IMR-90 (cell line): ENCODE measurements around the gene SVOPL. TPM values are rescaled to one million over a fixed set of nuclear protein-coding genes. Genes with fewer than 3 reads are reported as not detected.

Experiments used
- ATAC-seq: fragments of 200-7000 bp; cut with Tn5 transposase; 2 replicates; pipeline ENCODE4 v1.9.1; 2020; ENCODE audit warnings: low read depth, mild to moderate bottlenecking, moderate library complexity
- BruUV-seq: library from RNA; stranded (reverse); fragments of 400-500 nt; replicated peaks from 2 replicates; lab custom pipeline; 2021; lab: Mats Ljungman, UMichigan
- CTCF ChIA-PET: fragments of 300-600 bp; formaldehyde crosslinking; extraction: SDS; loops from one replicate; lab custom pipeline; 2021; ENCODE audit warnings: antibody characterized with exemption; lab: Yijun Ruan, JAX
- POLR2A ChIA-PET: fragments of 300-600 bp; sonication (Branson Sonifier 250); formaldehyde crosslinking; loops from one replicate; lab custom pipeline; 2022; ENCODE audit warnings: antibody characterized with exemption; ENCODE audit not compliant: unreplicated experiment; lab: Charles Lee
- DNase-seq: peaks from one replicate; pipeline ENCODE4 v3.0.0; 2013
- H2AFZ ChIP-seq: replicated peaks from 2 replicates; pipeline ENCODE3; 2013; ENCODE audit warnings: low read length, mild to moderate bottlenecking; ENCODE audit not compliant: poor library complexity
- H2AK5ac ChIP-seq: 2 replicates; pipeline ENCODE4 v1.6.1; 2013; ENCODE audit warnings: low read depth, low read length, inconsistent platforms
- H2AK9ac ChIP-seq: replicated peaks from 2 replicates; pipeline ENCODE3; 2013; ENCODE audit warnings: mild to moderate bottlenecking, low read depth, low read length, moderate library complexity; ENCODE audit not compliant: poor library complexity
- H2BK120ac ChIP-seq: 2 replicates; pipeline ENCODE4 v1.6.1; 2013; ENCODE audit warnings: low read depth, low read length, inconsistent platforms
- H2BK15ac ChIP-seq: 3 replicates; pipeline ENCODE4 v1.6.1; 2013; ENCODE audit warnings: low read depth, low read length, inconsistent platforms
- H2BK20ac ChIP-seq: 2 replicates; pipeline ENCODE4 v1.6.1; 2013; ENCODE audit warnings: low read depth, mild to moderate bottlenecking, inconsistent platforms, low read length, moderate library complexity
- H2BK5ac ChIP-seq: 2 replicates; pipeline ENCODE4 v1.6.1; 2013; ENCODE audit warnings: mild to moderate bottlenecking, low read depth, low read length, inconsistent platforms; ENCODE audit not compliant: poor library complexity, severe bottlenecking
- H3K14ac ChIP-seq: replicated peaks from 2 replicates; pipeline ENCODE4 v1.6.1; 2013; ENCODE audit warnings: low read depth, low read length, inconsistent platforms
- H3K18ac ChIP-seq: 2 replicates; pipeline ENCODE4 v1.6.1; 2013; ENCODE audit warnings: low read depth, low read length, control low read depth
- H3K23ac ChIP-seq: 2 replicates; pipeline ENCODE4 v1.6.1; 2013; ENCODE audit warnings: low read depth, low read length, inconsistent platforms
- H3K27ac ChIP-seq: 2 replicates; pipeline ENCODE4 v1.5.1; 2013; ENCODE audit warnings: mild to moderate bottlenecking, control low read depth, low read length; ENCODE audit not compliant: insufficient read depth
- H3K27me3 ChIP-seq: 2 replicates; pipeline ENCODE4 v1.6.1; 2013; ENCODE audit warnings: low read length; ENCODE audit not compliant: control insufficient read depth, insufficient read depth
- H3K36me3 ChIP-seq: 2 replicates; pipeline ENCODE4 v1.6.1; 2013; ENCODE audit warnings: low read length, mixed read lengths; ENCODE audit not compliant: control insufficient read depth, insufficient read depth
- H3K4ac ChIP-seq: 2 replicates; pipeline ENCODE4 v1.6.1; 2013; ENCODE audit warnings: low read depth, low read length, inconsistent platforms
- H3K4me1 ChIP-seq: 2 replicates; pipeline ENCODE4 v1.6.1; 2013; ENCODE audit warnings: low read length, mixed read lengths; ENCODE audit not compliant: control insufficient read depth, insufficient read depth
- H3K4me2 ChIP-seq: 2 replicates; pipeline ENCODE4 v1.6.1; 2013; ENCODE audit warnings: low read depth, mild to moderate bottlenecking, control low read depth, low read length, moderate library complexity
- H3K4me3 ChIP-seq: 2 replicates; pipeline ENCODE4 v1.5.1; 2013; ENCODE audit warnings: low read depth, mild to moderate bottlenecking, control low read depth, low read length, moderate library complexity; ENCODE audit not compliant: insufficient read depth
- H3K56ac ChIP-seq: 2 replicates; pipeline ENCODE4 v1.6.1; 2013; ENCODE audit warnings: low read length, inconsistent platforms; ENCODE audit not compliant: insufficient read depth; ENCODE audit errors: extremely low read depth
- H3K79me1 ChIP-seq, 2 experiments: 2 replicates each; pipeline ENCODE4 v1.6.1; 2013; ENCODE audit warnings: low read length in 2 of 2, inconsistent platforms in 1 of 2, low read depth in 1 of 2
- H3K9ac ChIP-seq: 2 replicates; pipeline ENCODE4 v1.6.1; 2013; ENCODE audit warnings: low read depth, low read length, control low read depth
- H3K9me1 ChIP-seq: 2 replicates; pipeline ENCODE4 v1.6.1; 2013; ENCODE audit warnings: low read length, inconsistent platforms; ENCODE audit not compliant: insufficient read depth
- H3K9me3 ChIP-seq: 2 replicates; pipeline ENCODE4 v1.6.1; 2013; ENCODE audit warnings: low read length; ENCODE audit not compliant: control insufficient read depth, insufficient read depth
- H4K20me1 ChIP-seq: 2 replicates; pipeline ENCODE4 v1.6.1; 2013; ENCODE audit warnings: low read length, inconsistent platforms; ENCODE audit not compliant: insufficient read depth
- H4K5ac ChIP-seq: 2 replicates; pipeline ENCODE4 v1.6.1; 2013; ENCODE audit warnings: mild to moderate bottlenecking, low read depth, low read length, control low read depth
- H4K8ac ChIP-seq, 2 experiments: 2 replicates each; pipeline ENCODE4 v1.6.1; 2013; ENCODE audit warnings: low read depth in 2 of 2, low read length in 2 of 2, control low read depth in 1 of 2, inconsistent platforms in 1 of 2
- H4K91ac ChIP-seq: 2 replicates; pipeline ENCODE4 v1.6.1; 2013; ENCODE audit warnings: low read depth, low read length, inconsistent platforms; ENCODE audit not compliant: insufficient read depth
- BHLHE40 ChIP-seq: fragments of 150-350 bp; IDR thresholded peaks from 2 replicates; pipeline ENCODE4 v1.6.1; 2016; ENCODE audit warnings: mild to moderate bottlenecking, low read depth, low read length
- CTCF ChIP-seq: conservative IDR thresholded peaks from 2 replicates; pipeline ENCODE4 v1.5.1; 2012; ENCODE audit warnings: mild to moderate bottlenecking, low read depth, low read length, improper control_type of control experiment
- ELK1 ChIP-seq: fragments of 150-350 bp; IDR thresholded peaks from 2 replicates; pipeline ENCODE4 v1.6.1; 2016; ENCODE audit warnings: low read depth, mild to moderate bottlenecking, low read length, moderate library complexity, borderline replicate concordance
- FOS ChIP-seq: fragments of 150-350 bp; IDR thresholded peaks from 2 replicates; pipeline ENCODE4 v1.6.1; 2016; ENCODE audit warnings: low read depth, low read length
- MAZ ChIP-seq: IDR thresholded peaks from 2 replicates; pipeline ENCODE4 v1.6.1; 2012; ENCODE audit warnings: low read depth, mild to moderate bottlenecking, low read length, improper control_type of control experiment, moderate library complexity, borderline replicate concordance
- POLR2A ChIP-seq: IDR thresholded peaks from 2 replicates; pipeline ENCODE4 v1.6.1; 2012; ENCODE audit warnings: mild to moderate bottlenecking, low read depth, low read length
- RAD21 ChIP-seq: IDR thresholded peaks from 2 replicates; pipeline ENCODE4 v1.6.1; 2012; ENCODE audit warnings: low read length, improper control_type of control experiment
- RCOR1 ChIP-seq: IDR thresholded peaks from 2 replicates; pipeline ENCODE4 v1.6.1; 2012; ENCODE audit warnings: mild to moderate bottlenecking, low read length, improper control_type of control experiment; ENCODE audit not compliant: insufficient replicate concordance
- SMC3 ChIP-seq: fragments of 150-350 bp; IDR thresholded peaks from 2 replicates; pipeline ENCODE4 v1.6.1; 2016; ENCODE audit warnings: low read depth, mild to moderate bottlenecking, antibody characterized with exemption, low read length, moderate library complexity
- USF2 ChIP-seq: fragments of 150-350 bp; IDR thresholded peaks from 2 replicates; pipeline ENCODE4 v1.6.1; 2017; ENCODE audit warnings: mild to moderate bottlenecking, antibody characterized with exemption, low read length, low read depth
- WGBS, 2 experiments: methylation state at CpG; one replicate each; pipeline versions ENCODE4 v1.1.5 to v1.1.7; 2013; ENCODE audit warnings: missing lambda C conversion rate in 2 of 2; ENCODE audit not compliant: insufficient read length in 1 of 2; ENCODE audit errors: extremely low coverage in 2 of 2; 5-methylcytosine and 5-hydroxymethylcytosine counted together
- dilution Hi-C: fragments of 300-500 bp; cut with HindIII; formaldehyde crosslinking; loops from one replicate; pipeline ENCODE4 v1.14.3; 2018; ENCODE audit warnings: low sequenced_read_pairs; ENCODE audit not compliant: unreplicated experiment
- in situ Hi-C: fragments of 300-500 bp; cut with MboI; formaldehyde crosslinking; loops from 3 replicates; pipeline ENCODE4 v1.14.3; 2019; ENCODE audit warnings: low sequenced_read_pairs, inconsistent platforms, mixed read lengths
- intact Hi-C: fragments of 100-400 bp; cut with micrococcal nuclease; formaldehyde crosslinking; loops from 2 replicates; pipeline ENCODE4 v1.10.0; 2022
- polyA plus RNA-seq, 3 experiments: library from polyadenylated mRNA; depleted of rRNA; stranded (reverse); fragments of >200 nt; gene quantifications; 2 replicates each; pipeline ENCODE4 v1.2.3, GENCODE V29; 2012; ENCODE audit warnings: low replicate concordance in 1 of 3
- total RNA-seq: library from RNA; depleted of rRNA; stranded (reverse); fragments of >200 nt; gene quantifications from 2 replicates; pipeline ENCODE4 v1.2.3, GENCODE V29; 2012

The SVOPL gene
- total and polyA plus RNA-seq, 2 of the 4 experiments (the other 2 are of a cell fraction): not detected

GRCh38 chr7:138564365-138564764 lies 136.8 kb downstream of the SVOPL start:
- Histone ChIP-seq H3K27me3 (no peaks in the 10 kb centered on the region), H2AK5ac (no peak overlapping the region), H3K23ac (no peak overlapping the region), H2AFZ (no peak overlapping the region), H4K8ac (no peak overlapping the region), H3K36me3 (peaks cover 38% of the 10 kb centered on the region), H4K91ac (no peak overlapping the region), H4K5ac (no peak overlapping the region), H2BK5ac (no peak overlapping the region), H3K4ac (no peak overlapping the region), H3K56ac (no peak overlapping the region), H3K9me1 (no peaks in the 10 kb centered on the region), H3K9ac (no peak overlapping the region), H3K4me3 (no peak overlapping the region), H4K20me1 (no peaks in the 10 kb centered on the region), H2BK15ac (no peak overlapping the region), H2AK9ac (no peak overlapping the region), H2BK120ac (no peak overlapping the region), H3K4me1 (no peaks in the 10 kb centered on the region), H2BK20ac (no peak overlapping the region), H3K18ac (no peak overlapping the region), H3K4me2 (no peak overlapping the region), H3K79me1 (no peaks in the 10 kb centered on the region), H3K9me3 (peaks cover 24% of the 10 kb centered on the region), H3K14ac (no peak overlapping the region), H3K27ac (no peak overlapping the region)
- in situ Hi-C loops (no loop called here), intact Hi-C loops (no loop called here), dilution Hi-C loops (no loop called here)
- TF ChIP-seq CTCF (no peak), BHLHE40 (no peak), USF2 (no peak), POLR2A (no peak), SMC3 (no peak), RCOR1 (no peak), MAZ (no peak), FOS (no peak), RAD21 (no peak), ELK1 (no peak)
- no peak for ATAC-seq
- ChIA-PET CTCF (no interaction called here), POLR2A (no interaction called here)
- no peak for DNase-seq
- WGBS, 2 experiments: 100% methylated on average over 1 of the region's 5 CpGs; no CpG with 5 or more reads in 1 of the 2 experiments
- no TSS peak for BruUV-seq
